HG03432 (cell line): ENCODE data around the gene SLC46A3.
A peak's percentile ranks its signal among the peaks of the same experiment; 100 is the strongest.
"Not testable (repeated sequence)": the region's sequence is repeated elsewhere in the genome, so short reads cannot be mapped to it uniquely, and the experiment has no call there.

Source experiments
- ATAC-seq: cut with Tn5 transposase; IDR thresholded peaks from one replicate; pipeline ENCODE4 v1.9.1; 2021; ENCODE audit warnings: mild to moderate bottlenecking, moderate library complexity; ENCODE audit not compliant: unreplicated experiment

Gene SLC46A3

DNA sequence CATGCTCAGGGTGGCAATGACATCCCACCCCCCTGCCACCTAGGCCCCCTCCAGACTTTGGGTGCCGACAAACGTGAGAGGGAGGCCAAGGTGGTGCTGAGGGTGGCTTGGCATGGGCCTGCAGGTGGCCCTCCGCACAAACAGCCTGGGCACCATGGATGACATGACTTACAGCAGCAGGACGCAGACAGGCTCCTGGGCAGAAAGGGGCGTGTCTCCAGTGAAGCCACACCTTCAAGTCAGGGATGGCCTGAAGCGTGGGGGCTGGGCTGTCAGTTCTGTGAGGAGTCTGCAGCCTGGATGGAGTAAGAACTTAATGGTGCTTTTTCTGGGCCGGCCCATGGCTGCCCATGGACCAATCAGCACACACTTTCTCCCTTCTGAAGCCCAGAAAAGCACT is 34.5 kb downstream of the SLC46A3 start:
- ATAC-seq = no peak

DNA sequence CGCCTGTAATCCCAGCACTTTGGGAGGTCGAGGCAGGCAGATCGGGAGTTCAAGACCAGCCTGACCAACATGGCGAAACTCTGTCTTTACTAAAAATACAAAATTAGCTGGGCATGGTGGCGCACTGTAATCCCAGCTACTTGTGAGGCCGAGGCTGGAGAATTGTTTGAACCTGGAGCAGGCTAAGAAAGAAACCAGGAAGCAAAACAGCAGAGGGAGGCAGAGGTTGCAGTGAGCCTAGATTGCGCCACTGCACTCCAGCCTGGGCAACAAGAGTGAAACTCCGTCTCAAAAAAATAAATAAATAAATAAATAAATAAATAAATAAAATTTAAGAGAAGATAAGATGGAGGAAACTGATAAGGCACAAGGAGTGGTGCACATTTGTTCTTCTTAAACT is 35.6 kb downstream of the SLC46A3 start:
- not testable (repeated sequence) for ATAC-seq

DNA sequence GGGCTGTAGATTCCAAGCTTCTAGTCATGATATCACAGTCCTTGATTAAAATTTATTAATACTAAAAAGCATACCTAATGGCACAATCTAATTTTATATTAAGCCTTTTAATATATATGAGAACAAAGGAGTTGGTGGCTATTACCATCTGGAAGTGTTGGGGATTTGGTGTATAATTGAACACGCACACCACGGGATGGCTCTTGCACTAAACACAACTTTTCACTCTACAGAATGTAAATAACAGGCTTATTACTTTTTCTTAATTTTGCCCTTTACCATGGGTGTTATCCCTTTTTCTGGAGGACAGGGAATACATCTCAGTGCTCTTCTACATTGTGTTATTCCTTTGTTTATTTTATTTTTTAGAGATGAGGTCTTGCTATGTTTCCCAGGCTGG is 38.2 kb downstream of the SLC46A3 start:
- no peak for ATAC-seq

DNA sequence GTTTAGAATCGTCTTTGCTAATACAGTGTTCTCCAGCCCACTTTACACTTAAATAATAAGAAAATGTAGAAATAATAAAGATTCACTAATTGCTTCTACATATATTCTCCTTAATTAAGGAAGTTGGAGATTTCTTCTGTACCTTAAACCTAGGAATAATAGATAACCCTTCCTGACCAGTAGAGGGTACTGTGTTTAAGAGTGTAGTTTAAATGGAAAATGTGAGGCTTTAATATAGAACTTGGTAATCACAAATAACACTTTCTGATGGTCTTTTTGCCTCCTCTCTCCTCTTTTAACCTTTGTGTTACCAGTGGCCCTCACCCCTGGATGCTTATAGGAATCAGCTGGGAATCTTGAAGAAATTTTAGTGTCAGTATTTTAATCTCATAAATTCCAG is 39.1 kb downstream of the SLC46A3 start:
- ATAC-seq = no peak

DNA sequence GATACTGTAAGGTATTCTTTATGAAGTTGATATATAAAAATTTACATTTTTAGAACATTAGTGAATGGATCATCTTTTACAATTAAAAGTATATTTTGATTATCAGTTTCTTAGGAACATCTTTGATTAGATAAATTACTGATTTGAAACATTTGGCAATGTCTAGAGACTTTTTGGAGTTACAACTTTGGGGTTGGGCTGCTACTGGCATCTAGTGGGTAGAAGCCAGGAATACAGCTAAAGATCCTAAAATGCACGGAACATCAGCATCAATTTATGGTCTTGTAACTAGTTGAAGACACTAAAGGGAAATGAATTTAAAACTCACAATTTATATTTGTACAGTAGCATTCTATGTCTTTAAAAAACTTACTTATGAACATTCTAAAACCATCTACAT is 40.0 kb downstream of the SLC46A3 start:
- ATAC-seq = no peak

DNA sequence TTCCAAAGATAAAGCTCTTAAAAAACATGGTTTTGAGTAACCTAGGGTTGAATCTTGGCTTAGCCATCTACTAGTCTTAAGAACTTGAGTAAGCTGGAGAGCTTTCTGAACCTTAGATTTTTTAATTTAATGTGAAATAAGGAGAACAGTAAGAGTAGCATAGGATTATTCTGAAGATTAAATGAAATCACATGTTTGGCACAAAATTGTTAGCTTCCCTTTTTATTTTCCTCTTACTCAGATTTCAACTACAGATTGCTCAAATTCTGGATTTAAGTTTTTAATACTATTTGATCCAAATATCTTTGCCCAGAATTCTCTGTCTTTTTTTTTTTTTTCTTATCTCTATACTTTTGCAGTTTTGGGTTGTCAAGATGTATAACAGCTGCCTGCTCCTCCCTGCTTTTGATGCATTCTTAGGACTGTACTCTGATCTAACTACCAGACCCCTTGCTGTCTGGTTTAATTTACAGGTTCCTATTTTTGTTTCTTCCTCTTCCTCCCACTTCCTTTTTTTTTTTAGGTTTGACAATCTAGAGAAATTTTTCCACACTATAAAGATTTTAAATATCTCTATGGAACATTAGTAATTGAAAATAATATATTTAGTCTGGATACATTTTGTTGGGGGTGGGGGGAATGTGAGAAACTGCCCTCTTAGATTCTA is 47.5 kb downstream of the SLC46A3 start:
- no peak for ATAC-seq

DNA sequence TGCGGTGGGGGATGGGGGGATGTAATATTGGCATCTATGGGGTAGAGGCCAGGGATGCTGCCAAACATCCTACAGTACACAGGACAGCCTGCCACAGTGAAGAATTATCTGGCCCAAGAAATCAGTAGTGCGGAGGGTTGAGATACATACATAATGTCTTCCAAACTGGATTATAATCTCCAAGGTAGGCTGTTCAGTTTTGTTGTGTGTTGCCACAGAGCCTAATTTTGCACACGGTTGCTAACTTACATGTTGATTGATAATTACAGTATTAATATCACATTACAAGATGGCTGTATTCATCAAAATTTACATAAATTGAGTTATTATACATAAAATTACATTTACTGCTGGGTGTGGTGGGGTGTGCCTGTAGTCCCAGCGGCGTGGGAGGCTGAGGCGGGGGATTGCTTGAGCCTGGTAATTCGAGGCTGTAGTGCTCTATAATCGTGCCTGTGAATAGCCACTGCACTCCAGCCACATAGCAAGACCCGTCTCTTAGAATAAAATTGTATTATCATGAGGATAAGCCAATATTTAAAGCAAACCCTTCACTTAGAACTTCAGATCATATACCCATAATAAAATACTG is 51.8 kb downstream of the SLC46A3 start:
- no peak for ATAC-seq

DNA sequence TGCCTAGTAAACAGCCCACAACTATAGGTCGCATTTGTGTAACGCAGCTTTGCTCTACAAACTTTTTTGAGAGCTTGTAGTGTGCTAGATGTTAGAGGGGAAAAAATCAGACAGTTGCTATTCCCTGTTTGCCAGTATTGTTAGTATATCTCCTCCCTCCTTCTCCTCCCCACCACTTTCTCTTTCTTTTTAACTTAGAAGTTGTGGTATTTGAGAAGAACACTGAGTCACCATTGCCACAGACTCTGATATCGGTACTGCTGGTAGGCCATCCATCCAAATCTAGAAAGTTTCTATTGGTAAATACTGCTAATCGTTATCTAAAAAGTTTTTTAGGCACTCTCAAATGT is 59.2 kb downstream of the SLC46A3 start:
- peak; percentile 29 for ATAC-seq

DNA sequence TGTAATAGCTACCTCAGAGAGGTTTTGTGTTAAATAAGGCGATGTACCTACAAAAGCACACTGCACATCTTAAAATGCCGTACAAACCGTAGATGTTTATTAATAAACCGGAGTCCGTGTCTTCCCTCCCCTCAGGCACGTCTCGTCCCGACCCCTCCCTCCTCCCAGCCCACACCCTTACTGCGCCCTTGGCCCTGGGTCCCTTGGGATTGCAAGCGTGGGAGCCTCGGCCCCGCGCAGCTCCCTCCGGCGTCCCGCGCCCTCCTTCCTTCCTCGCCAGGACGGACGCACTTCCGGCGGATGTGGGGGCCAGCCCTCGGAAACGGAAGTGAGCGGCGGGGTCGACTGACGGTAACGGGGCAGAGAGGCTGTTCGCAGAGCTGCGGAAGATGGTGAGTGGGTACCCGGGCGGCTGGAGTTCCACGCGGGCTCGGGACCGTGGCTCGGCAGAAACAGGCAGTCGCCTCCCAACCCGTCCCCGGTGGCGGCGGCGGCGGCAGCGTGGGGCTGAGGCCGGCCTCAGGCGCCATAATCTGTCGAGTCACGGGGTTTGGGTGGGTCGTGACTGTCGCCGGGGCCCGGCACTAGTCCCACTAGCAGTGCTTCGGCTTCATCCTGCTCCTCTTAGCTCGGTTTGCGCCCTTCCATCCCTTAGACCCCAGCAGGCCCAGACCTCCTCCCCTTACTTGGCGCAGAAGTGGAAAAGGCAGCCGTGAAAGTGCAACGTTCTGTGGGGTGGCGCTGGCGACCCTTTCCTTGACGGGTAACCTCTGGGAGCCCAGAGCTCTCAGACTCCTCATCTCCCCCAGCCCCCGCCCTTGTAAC is 59.8 kb downstream of the SLC46A3 start, which contains the start of gene POMP:
POMP (plus strand) TSS at position 335 of the 825 bp plus-strand sequence; CDS start at position 390, 55 bp downstream.
- ATAC-seq = peak; percentile 92

DNA sequence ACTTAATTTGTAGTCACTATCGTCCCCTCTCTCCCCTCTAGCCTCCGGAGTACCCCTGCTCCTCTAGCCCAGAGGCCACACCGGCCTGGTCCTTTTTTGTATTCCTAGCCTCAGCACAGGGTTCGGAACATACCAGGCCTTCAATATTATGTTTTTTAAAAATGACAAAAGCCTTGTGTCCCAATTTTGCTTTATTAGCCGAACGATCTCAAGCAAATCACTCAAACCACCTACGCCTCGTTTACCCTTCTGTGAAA is 60.3 kb downstream of the SLC46A3 start:
- peak; percentile 17 for ATAC-seq

DNA sequence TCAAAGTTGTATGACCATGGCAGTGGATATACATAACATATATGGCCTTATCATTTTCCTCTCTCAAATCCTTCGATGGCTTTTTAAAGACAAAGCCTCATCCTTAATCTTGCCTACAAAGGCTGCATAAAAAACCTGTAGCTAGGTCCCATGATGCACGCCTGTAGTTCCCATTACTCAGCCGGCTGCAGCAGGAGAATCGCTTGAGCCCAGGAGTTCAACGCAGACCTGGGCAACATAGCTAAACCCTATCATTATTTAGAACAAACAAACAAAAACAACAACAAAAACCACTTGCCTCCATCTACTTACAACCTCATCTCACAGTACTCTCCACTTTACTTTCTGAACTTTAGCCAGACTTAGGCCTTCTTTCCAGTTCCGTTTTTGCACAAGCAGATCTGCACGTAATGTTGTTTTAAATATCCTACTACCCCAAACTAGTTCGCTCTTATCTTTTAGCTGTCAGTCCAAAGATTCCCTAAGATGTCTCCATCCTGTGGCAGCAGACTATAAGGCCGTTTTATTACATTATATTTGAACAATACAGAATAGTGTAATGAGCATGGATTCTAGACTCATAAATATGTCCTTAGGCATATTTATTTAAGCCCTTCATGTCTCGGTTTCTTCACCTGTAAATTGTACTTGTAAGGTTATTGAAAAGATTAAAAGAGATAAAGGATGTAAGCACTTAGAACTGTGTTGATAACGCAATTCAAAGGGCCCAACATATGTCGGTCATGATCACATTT is 60.8 kb downstream of the SLC46A3 start:
- ATAC-seq = no peak

DNA sequence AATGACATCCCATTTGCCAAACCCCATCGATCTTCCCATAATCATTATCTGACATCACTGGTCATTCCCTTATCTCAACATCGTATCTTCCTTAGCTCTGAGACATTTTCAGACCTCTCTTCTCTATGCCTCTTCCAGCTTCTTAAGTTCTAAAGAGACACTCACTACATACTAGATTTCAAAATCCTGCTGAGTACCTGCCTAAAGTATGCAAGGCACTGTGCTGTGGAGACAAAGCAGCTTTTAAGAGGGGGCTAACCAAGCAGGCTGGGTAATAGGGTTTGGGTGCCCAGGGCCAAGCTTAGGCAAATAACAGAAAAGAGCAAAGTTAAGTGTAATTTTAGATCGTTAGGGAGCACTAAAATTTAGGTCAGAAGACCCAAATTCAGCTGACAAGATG is 63.2 kb downstream of the SLC46A3 start:
- ATAC-seq = no peak

DNA sequence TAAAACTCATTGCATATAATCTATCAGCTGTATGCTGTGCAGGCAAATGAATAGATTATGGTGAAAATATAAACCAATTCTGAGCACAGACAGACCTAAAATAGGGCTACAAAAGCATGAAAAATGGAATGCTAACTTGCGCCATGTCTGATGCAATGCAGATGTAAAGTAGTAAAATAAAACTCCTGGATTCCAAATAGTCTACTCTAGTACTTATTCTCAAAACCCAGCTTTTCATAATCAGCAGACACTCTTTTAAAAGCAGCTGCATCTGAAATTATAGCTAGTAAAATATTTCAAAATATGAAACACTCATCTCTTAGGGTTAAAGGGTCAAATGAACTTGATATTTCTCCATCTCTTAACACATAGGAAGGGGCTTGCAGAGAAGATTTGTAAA is 64.5 kb downstream of the SLC46A3 start:
- ATAC-seq = no peak

DNA sequence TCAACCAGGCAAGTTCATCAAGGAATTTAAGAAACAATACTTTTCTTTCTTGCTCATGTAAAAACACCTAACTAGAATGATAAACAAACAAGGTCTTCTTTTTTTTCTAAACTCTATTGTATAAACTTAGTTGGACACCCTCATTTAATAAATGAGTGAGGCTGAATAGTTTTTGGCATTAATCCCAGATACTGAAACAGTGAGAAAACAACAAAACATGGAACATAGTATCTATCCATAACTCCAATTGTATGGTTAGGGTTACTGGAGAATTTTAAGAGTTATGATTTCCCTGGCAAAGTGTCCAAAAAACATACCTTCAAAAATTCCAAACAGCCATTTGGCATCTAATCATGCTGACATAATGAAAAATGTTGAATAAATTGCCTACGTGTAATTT is 65.7 kb downstream of the SLC46A3 start:
- ATAC-seq = no peak

DNA sequence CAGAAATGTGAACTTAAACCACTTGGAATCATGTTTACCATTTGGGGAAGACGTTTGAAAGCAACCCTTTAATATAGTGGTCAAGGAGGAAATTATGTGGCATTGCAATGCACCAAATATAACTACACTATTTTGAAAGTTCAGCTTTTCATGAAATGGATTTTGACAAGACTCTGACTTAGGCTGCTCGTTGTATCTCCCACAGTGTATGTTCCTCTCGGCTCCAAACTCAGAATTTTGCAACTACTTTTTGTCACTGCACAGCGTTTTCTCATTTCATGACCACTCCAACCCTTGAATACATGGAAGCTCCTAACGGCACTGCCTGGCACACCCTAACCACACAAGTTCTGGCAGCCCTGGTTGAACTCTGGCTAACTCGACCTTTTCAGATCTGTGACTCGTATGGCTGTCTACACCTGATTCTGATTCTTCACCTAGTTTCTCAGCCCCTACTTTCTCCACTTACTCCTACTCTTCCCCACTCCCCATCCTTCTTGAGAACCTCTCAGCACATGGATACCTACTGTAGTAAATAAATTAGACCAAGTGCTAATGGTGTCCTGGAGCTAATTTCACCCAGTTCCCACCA is 66.9 kb downstream of the SLC46A3 start:
- no peak for ATAC-seq

DNA sequence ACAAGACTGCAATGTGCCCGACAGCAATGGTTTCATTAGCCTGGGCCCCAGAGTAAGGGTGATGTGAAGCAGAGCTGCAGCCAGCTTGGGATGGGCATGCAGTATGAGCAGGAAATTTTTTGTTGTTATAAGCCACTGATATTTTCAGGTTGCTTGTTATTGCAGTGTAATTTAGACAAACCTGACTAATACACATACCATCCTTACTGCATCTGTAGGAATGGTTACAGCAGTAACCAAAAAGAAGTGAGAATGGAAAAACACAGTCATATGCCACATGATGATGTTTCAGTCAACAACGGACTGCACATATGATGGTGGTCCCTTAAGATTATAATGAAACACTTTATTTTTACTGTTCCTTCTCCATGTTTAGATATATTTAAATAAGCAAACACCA is 68.5 kb downstream of the SLC46A3 start:
- ATAC-seq = no peak
